ENCODE data around the gene LIN37.
A peak's percentile ranks its signal among the peaks of the same experiment; 100 is the strongest.

The LIN37 gene

DNA sequence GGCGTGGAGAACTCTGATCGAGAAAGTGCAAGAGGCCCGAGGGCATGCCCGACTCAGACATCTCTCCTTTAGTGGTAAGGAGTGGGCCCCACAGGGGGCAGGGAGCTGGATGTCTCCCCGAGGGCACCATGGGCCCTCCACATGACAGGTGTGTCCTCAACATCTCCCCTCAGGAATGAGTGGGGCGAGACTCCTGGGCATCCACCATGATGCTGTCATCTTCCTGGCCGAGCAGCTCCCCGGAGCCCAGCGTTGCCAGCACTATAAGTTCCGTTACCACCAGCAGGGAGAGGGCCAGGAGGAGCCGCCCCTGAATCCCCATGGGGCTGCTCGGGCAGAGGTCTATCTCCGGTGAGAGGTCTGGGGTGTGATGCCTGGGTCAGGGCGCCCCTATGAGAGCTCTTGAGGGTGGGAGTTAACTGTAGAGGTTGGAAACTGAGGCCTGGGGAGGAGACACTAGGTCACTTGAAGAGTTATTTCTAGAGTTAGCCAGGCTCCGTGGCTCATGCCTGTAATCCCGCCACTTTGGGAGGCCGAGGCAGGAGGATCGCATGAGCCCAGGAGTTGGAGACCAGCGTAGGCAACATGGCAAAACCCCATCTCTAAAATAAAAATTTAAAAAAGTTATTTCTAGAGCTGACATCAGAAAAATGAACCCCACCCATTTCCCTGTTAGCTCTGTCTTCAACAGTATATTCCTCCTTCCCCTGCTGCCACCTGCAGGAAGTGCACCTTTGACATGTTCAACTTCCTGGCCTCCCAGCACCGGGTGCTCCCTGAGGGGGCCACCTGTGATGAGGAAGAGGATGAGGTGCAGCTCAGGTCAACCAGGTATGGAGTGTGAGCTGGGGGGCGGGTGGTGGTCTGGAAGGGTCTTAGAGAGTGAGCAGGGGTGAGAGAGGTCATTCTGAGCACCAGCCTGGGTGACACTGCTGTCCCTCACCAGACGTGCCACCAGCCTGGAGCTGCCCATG is 11.2 kb upstream of the LIN37 start:
- peak in 1 of 2 experiments; percentile 26 for DNase-seq

DNA sequence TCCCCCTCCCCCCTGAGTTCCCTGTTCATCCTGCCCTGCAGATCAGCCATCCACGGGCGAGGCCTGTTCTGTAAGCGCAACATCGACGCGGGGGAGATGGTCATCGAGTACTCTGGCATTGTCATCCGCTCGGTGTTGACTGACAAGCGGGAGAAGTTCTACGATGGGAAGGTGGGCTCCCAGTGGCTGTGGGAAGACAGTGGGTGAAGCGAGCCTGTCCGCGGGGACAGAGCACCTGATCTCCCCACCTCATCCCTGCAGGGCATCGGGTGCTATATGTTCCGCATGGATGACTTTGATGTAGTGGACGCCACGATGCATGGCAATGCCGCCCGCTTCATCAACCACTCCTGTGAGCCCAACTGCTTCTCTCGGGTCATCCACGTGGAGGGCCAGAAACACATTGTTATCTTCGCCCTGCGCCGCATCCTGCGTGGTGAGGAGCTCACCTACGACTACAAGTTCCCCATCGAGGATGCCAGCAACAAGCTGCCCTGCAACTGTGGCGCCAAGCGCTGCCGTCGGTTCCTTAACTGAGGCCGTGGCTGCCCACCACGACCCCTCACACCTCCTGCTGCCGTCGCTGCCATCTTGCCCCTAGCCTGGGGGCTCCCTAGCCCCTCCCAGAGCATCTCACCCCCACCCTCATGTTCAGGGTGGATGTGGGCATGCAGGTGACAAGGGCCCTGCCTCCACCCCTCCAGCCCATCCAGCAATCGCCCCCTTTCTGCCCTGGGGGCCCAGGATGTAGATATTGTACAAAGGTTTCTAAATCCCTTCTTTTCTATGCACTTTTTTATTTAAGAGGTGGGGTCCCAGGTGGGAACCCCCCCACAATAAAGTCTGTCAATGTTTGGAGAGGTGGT is 10.1 kb upstream of the LIN37 start:
- no peak for DNase-seq

DNA sequence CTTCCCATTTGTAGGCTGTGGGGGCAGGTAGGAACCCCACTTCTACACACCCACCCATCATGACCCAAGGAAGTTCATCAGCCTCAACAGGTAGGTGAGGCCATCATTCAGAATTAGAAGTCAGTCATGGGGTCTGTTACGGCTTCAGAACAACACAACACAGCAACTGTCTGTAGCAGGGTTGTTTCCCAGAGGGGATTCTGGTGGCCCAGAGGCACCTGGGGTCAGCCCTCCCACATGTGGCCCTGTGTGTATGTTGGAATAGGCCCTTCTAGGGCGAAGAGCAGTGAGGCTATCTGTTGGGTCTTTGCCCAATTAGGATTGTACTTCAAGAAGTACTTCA is 9.5 kb upstream of the LIN37 start:
- DNase-seq, result no peak

DNA sequence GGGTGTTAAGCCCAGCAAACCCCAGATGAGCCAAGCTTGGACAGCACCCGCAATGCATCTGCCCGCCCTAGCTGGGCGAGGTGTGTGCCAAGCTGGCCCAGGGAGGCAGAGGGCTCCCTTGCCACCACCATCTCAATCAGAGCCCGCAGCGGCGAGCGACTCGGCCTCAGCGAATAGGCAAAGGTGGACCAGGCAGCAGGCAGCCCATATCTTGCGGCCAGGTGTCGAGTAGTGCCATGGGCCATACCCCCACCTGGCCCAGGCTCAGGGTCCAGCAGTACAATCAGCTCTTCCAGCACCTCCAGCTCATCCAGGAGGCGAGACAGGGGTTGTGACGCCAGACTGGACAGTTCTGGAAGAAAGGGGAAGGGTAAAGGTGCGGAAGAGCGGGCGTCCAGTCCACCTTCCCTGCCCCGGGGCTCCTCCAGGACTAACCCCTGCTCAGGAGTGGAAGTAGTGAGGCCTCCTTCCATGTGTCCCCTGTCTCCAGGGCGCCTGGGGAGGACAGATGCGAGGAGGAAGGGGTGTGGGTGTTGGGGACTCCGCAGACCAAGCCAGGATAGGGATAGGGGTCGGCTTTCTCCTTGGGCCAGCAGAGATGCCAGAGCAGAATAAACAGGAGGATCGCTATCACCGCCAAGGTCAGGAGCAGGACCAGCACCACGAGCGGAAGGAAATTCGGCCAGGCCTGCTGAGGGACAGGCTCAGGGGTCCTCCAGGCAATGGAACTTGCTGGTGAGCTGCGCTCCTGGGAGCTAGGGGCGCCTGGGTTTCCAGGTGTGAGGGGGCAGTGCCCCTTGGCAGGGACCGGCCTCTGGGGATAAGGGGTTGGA is 8.9 kb upstream of the LIN37 start:
- DNase-seq, result peak in 1 of 2 experiments; percentile 35

DNA sequence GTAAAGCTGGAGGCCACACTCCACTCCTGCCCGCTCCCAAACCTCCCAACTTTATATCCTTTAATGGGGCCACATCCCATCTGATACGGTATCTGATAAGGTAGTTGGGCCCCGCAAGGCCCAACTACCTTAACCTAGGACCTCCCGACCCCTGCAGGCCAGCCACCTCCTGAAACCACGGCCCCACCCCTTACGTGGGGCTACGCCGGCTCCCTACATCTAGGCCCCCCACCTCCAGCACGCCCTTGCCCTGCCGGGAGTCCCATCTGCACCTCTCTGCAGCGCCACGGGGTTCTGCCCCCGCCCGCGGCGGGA is 8.3 kb upstream of the LIN37 start:
- DNase-seq, result no peak

DNA sequence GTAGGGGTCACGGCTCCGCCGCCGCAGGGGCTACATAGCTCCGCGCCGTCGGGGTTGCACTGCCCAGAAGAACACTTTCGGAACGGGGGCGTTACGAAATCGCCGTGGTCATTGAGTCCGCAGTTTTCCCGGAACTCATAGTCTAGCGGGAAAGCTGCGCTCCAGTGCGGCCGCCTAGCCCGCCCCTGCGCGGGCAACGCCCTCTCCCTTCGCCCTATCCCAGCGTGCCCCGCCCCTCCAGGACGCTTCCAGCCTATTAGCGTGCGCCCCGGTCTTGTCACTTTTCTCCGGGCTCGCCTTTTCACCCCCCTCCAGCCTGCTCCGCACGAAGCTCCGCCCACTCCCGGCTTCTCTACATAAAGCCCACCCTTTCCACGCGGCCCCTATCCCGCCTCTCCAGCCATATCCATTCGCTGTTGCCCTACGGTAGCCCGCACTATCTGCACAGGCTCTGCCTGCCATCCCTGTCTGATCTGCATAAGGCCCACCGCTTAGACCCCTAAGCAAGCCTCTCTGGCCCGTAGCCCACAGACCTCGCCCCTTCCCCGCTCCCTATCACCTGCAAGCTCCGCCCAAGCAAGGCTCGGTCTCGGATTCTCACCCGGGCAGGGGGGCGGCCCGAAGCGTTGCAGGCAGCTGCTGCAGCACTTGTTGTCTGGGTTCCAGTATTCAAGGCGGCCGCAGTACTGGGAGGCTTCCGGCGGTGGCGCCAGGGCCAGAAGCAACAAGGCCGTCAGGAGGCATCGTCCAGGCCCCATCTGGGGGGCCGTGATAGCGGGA is 7.8 kb upstream of the LIN37 start:
- peak; percentile 99 to 100 for DNase-seq

DNA sequence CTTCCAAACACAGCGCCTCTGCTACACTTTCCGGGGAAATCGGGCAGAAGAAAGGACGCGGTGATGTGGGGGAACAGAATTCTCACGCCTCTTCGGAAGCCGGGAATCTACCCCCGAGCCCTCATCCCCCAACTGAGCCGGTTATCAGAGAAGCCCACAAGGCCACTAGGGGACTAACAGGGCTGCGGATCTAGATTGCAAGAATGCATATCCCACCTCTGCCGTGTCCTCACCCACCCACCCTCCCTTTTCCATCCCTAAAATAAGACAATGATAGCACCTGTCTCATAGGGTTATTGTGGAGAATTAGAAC is 7.2 kb upstream of the LIN37 start:
- no peak for DNase-seq

DNA sequence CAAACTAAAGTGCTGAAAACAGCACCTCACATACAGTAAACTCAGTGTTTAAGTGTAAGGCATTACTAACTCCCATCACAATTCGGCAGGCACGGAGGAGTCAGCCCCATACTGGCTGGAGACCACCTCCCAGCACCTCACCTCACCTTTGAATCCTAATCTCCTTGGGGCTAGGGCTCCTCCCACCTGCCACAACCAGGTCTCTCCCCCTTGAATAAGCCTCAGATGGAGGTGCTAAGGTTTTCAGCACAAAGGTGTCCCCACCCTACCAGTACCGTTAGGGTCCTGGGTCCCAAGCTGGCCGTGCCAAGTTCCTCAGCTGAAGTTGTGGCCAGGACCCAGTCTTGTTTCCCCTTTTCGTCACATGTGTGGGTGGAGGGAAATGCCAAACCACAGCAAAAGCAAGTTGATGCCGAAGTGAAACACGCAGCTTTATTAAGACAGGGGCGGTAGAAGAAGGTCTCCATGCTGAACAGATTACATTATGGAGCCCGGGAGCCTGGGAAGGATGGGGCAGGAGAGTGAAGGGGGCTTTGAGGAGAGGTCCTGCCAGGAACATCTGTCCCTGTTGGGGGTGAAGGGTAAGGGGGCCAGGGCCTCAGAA is 6.2 kb upstream of the LIN37 start, which contains the start of gene IGFLR1:
Gene IGFLR1 (minus strand): TSS at position 332 of the 604 bp plus-strand sequence. CDS start 1,272 bp downstream, outside the sequence.
- no peak for DNase-seq

DNA sequence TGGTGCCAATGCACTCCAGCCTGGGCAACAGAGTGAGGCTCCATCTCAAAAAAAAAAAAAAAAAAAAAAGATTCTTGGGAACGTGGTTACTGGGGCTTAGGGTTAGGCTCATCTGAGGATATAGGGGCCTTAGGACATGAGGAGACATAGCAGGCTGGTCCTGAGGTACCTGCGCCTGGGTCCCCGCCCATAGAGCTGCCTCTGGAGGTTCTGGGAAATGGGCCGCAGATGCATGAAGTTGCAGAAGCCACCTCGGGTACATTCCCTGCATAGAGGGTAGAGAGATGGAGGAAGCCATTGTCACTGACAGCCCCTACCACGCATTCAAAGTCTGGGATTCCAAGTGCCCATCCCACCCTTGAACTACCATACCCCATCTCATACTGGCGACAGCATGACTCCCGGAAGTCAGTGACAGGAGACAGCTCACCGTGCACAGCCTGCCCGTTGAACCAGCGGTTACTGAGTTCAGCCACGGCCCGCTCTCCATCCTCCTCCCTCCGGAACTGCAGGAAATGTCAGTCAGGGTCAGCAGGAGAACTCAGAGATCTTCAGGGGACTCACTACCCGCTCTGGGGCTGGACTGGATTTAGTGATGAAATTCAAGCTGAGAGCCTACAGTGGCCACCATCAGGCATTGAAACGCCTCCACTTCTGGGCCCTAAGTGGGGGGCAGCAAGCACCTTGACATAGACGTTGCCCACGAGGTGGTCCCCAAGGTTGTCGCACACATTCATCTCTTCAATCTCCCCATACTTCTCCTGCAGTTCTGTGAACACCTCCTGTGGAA is 4.5 kb upstream of the LIN37 start:
- no peak for DNase-seq

DNA sequence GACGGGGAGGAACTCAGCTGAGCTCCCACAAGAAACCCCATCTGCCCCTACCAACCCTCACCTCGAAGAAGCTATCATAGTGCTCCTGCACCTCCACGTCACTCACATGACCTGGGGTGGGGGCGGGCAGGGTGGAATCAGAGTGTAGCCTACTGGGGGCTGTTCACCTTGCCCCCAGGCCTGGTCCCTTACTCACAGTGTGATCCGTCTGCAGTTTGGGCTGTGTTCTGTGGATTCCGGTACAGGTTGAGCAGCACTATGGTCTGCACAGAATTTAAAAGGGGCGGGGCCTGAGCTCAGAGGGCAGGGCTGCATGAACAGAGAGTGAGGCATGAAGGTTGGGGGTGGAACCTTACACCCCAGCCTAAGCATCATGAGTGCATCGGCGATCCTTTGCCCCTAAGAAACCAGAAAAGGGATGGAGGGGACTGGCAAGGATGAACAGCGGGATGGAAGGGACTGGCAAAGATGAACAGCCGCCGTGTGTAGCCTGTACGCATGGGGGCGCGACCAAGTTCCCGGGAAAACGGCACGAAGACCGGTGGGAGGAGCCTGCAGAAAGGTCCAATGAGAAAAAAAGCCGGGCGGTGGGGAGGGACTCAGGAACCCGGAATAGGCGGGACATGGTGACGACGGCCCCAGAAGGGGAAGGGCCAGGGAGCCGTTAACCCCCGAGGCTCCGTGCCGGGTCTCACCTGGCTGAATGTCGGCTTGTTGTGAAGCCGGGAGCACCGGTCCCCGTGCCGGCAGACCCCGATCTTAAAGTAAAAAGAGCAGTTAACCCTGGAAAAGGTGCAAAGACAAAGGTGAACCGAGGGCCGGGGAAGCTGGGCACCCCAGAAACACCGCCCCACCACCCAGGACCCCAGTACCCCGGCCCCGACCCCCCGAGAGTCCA is 3.7 kb upstream of the LIN37 start:
- DNase-seq, result peak; percentile 98 to 100

DNA sequence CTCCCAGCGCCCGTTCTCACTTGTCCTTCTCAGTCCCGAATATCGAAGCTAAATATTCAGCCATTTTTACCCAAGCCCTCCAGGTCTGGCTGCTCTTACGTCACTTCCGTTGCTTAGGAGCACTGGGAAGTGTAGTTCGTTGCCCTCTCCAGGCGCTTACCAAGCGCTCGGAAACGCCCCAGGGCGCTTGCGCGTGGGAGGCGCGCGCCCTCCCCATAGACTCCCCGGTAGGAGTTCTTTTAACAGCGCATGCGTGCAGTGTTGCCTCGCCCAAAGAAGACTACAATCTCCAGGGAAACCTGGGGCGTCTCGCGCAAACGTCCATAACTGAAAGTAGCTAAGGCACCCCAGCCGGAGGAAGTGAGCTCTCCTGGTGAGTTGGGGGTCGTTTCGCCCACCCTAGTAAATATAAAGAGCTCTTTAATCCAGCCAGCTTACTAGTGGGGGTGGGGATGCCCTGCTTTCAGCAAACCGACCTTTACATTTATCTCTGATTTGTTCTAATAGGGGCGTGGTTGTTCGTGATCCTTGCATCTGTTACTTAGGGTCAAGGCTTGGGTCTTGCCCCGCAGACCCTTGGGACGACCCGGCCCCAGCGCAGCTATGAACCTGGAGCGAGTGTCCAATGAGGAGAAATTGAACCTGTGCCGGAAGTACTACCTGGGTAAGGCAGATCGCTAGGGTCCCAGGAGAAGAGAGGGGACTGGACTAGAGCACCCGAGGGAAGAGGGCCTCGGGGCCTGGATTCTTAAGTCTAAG is 2.9 kb upstream of the LIN37 start, which contains the start of the genes PSENEN and U2AF1L4:
Gene PSENEN (plus strand): TSS at position 324 of the 759 bp plus-strand sequence. CDS start 280 bp downstream, at position 604.
Gene U2AF1L4 (minus strand): TSS at position 91 of the 759 bp plus-strand sequence. CDS start 27 bp downstream, at position 64.
- DNase-seq, result peak; percentile 99 to 100

DNA sequence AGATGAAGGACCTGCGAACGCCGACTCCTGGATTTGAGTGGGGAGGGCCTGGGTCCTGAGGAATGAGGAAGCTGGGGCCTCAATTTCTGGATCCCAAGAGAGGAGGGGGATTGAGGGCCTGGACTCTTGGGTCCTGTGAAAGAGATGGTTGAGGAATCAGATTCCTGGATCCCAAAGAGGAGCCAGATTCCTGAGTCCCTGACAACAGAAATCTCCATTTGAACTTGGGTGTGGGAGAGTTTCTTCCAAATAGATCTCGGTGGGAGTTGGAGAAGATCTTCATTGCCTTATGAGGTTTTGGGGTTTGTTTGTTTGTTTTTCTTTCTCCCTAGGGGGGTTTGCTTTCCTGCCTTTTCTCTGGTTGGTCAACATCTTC is 2.3 kb upstream of the LIN37 start:
- no peak for DNase-seq

DNA sequence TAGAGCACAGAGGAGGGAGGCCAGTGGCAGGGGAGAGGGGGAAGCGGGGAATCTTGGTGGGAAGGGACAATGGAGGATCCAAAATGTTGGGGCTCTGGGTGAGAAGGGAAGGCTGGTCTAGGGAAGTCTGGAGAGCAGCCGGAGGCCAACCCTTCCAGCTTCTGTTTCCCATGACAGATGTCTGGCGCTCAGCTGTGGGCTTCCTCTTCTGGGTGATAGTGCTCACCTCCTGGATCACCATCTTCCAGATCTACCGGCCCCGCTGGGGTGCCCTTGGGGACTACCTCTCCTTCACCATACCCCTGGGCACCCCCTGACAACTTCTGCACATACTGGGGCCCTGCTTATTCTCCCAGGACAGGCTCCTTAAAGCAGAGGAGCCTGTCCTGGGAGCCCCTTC is 1.8 kb upstream of the LIN37 start:
- DNase-seq, result no peak

DNA sequence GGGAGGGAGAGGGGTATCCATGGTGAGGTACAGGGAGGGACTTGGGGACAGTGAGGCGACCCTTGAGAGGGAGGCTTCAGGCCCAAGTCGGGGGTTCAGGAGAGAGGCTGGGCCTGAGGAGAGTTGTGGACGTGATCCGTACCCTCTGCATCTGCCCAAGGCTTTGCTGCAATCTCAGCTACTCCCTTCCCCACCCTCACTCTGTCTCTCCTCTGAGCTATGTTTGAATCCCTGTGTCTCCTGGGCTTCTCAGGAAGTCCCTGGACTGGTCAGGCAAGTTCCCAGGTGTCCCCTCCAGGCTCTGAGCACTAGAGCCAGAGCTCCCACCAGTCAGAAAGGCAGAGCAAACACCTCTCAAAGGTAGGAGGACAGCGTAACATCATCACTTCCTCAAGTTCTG is 1.8 kb downstream of the LIN37 start:
- no peak for DNase-seq

DNA sequence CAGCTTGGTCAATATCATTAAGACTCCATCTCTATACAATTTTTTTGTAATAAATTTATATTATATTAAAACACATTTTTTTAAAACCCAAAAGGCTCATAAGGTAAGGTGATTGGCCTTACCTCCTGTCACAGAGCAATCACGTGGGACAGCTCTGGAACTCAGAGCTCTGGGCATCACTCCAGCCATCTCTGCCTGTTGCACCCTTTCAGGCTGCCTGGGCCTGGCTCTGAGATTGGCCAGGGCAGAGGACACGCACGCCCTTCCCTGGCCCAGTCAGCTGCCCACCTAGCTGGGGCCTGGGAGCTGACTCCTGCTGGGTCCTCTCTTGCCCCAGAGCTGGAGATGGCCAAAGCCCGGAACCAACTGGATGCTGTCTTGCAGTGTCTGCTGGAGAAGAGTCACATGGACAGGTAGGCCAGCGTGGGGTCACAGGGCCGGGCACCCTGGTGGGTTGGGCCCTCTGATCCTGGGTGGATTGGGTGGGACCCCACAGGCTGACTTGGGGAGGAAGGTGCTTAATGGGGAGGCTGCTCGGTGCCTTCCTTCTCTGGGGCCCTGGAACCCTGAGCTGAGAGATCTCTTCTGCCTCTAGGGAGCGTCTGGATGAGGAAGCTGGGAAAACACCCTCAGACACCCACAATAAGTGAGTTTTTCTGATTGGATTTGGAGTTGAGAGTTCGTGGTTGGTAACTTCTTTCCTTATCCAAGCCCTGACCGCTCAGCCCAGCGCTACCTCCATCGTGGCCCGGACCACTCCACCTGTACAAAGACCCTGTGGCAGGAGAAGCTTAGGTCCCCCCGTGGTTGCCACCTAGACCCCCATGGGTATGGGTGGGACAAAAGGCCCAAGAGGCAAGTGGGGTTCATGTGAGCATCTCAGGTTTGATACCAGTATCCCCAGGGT is 3.7 kb downstream of the LIN37 start:
- no peak for DNase-seq

DNA sequence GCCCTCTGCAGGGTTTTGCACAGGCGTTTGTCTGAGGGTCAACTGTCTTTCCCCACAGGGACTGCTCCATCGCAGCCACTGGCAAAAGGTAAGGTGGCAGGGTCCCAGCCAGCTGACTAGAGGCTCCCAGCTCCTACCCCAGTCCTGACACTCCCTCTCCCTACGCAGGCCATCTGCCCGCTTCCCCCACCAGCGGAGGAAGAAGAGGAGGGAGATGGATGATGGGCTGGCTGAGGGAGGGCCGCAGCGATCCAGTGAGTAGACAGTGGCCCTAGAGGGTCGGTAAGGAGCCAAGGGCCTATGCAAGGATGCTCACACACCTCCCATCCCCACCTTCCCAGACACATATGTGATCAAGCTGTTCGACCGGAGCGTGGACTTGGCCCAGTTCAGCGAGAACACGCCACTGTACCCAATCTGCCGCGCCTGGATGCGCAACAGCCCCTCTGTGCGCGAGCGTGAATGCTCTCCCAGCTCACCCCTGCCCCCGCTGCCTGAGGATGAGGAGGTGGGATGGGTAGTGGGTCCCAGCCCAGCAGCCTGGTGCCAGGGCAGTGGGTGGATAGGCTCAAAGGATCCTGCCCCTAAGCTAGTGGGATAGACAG is 4.5 kb downstream of the LIN37 start:
- DNase-seq, result no peak

DNA sequence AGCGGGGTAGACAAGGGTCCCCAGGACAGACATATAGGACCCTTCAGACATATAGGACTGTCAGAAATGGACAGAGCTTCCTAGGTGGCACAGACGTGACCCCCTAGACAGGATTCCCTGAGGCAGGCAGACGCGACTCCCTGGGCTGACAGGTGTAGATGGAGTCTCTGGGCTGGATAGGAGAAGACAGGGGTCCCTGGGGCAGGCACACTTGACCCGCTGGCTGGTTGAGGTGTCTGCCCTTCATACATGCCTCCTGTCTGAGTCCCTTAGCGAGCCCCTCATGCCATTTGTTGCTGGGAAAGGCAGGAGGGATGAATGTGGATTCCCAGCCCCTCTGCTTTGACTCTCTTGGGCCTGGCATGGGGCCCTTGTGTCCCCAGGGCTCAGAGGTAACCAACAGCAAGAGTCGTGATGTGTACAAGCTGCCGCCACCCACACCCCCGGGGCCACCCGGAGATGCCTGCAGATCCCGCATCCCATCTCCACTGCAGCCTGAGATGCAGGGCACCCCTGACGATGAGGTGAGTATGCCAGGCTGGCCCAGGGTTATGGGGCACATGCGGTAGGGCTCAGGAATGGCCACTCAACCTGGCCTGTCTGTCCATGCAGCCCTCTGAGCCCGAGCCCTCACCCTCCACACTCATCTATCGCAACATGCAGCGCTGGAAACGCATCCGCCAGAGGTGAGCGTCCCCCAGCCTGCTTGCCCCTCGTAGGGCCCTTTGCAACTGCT is 5.4 kb downstream of the LIN37 start:
- no peak for DNase-seq
